Hematopoietic multipotent progenitor cell treated with erythropoietin and hydrocortisone succinate and interleukin-3 and kit ligand, for 4 days (in vitro differentiated cells): Measurements from ENCODE around the gene TICRR.
"Not testable (repeated sequence)": the region's sequence is repeated elsewhere in the genome, so short reads cannot be mapped to it uniquely, and the experiment has no call there.

ENCODE experiments used
- DNase-seq: peaks from one replicate; pipeline ENCODE4 v3.0.0-alpha.2; 2015

Gene TICRR, protein sequence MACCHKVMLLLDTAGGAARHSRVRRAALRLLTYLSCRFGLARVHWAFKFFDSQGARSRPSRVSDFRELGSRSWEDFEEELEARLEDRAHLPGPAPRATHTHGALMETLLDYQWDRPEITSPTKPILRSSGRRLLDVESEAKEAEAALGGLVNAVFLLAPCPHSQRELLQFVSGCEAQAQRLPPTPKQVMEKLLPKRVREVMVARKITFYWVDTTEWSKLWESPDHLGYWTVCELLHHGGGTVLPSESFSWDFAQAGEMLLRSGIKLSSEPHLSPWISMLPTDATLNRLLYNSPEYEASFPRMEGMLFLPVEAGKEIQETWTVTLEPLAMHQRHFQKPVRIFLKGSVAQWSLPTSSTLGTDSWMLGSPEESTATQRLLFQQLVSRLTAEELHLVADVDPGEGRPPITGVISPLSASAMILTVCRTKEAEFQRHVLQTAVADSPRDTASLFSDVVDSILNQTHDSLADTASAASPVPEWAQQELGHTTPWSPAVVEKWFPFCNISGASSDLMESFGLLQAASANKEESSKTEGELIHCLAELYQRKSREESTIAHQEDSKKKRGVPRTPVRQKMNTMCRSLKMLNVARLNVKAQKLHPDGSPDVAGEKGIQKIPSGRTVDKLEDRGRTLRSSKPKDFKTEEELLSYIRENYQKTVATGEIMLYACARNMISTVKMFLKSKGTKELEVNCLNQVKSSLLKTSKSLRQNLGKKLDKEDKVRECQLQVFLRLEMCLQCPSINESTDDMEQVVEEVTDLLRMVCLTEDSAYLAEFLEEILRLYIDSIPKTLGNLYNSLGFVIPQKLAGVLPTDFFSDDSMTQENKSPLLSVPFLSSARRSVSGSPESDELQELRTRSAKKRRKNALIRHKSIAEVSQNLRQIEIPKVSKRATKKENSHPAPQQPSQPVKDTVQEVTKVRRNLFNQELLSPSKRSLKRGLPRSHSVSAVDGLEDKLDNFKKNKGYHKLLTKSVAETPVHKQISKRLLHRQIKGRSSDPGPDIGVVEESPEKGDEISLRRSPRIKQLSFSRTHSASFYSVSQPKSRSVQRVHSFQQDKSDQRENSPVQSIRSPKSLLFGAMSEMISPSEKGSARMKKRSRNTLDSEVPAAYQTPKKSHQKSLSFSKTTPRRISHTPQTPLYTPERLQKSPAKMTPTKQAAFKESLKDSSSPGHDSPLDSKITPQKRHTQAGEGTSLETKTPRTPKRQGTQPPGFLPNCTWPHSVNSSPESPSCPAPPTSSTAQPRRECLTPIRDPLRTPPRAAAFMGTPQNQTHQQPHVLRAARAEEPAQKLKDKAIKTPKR (N-terminal part only)

GRCh38 chr15:89575146-89575655 is at the start of gene TICRR:
TICRR (plus strand) TSS chr15:89575469; CDS start chr15:89575587, 118 bp downstream.
- peak; percentile 100 for DNase-seq

DNA sequence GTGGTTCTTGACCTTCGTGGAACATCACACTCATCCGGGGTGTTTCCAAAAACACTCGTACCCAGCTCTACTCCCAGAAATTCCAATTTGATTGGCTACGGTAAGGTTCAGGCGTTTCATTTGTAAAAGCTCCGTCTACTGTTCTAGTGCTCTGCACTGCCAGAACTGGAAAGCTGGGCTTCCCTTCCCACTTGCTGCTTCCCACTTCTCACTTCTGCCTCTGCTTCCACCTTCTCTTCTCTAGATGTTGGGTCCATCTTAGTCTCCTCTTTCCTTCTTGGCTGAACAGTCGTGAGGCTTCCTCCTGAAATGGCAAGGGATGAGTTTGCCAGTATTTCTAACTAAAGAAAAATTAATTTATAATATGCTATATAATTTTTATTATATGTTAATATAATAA is 49.1 kb upstream of the TICRR start:
- DNase-seq, result no peak

DNA sequence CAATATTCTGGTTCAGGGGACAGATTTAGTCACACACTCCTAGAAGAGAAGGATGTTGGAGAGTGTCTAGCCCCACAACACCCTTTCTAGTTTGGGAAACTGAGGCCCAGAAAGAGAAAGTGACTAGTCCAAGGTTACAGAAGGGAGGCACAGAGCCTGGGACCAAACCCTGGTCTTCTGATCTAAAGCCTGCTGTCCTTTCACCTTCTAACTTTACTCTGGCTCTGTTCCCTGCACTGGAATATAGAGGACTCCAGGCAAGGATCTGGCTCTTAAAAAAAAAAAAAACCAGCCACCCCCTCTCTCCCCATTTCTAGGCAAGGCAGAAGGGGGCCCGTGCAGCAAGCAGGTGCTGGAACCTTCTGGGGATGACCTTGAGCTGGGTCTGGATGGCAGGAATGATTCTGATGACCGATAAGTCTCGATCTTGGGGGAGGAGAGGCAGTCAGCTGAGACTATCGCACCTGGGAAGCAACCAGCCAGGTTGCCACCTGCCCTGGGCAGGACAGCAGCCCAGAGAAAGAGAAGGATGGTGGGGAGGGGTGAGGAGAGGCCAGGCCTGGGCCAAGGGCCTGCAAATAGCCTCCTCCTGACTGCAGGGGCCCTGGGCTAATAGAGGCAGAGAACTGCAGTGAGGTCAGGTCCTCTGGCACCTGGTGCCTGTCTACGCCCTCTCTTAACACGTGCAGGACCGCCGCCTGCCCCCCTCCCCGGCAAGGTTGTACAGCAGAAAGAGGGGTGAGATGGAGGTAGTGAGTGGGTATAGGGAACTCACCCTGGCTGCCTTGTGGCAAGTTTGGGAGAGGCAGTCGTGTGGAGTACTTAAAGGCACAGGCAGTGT is 48.4 kb upstream of the TICRR start:
- no peak for DNase-seq

- DNase-seq, result no peak
These were observed 46.4 kb upstream of the TICRR start for GRCh38 chr15:89528757-89529352.

GRCh38 chr15:89530976-89531375 is 44.3 kb upstream of the TICRR start:
- DNase-seq, result no peak

DNA sequence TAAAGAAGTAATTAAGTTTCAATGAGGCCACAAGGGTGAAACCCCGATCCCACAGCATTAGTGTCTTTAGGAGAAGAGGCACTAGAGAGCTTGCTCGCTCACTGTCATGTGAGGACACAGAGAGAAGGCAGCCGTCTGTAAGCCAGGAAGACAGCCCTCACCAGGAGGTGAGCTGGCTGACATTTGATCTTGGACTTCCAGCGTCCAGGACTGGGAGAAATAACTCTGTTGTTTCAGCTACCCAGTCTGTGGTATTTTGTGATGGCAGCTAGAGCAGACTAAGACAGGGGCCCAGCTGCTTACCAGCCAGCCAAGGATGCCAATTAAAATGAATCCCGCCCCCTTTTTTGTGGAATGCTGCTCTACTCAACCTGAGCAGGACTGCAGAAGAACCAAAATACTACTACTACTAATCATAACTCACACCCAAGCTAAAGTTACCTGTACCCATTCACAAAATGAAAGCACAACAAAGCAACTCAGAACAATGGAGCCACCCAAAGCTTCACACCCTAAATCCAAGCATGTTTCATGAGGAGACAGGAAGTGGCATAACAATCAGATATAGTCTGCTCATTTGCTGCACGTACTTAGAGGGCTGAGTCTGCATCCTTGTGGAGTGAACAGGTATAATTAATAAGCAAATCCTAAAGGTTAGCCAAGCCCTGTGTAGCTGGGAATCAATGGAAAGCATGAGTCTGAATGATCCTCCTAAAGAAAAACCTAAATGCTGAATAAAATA is 43.3 kb upstream of the TICRR start:
- no peak for DNase-seq

DNA sequence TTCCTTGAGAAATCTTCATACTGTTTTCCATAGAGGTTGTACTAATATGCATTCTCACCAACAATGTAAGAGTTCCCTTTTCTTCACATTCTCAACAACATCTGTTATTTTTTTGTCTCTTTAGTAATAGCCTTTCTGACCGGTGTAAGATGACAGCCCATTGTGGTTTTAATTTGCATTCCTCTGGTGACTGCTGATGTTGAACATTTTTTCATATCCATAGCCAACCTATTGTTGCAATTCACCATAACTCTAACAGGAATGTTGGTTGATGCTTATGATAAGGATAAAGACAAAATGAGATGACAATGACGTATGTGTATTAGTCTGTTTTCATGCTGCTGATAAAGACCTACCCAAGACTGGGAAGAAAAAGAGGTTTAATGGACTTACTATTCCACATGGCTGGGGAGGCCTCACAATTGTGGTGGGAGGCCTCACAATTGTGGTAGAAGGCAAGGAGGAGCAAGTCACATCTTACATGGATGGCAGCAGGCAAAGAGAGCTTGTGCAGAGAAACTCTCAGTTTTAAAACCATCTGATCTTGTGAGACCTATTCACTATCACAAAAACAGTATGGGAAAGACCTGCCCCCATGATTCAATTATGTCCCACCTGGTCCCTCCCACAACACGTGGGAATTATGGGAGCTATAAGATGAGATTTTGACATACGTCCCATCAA is 41.3 kb upstream of the TICRR start:
- no peak for DNase-seq

DNA sequence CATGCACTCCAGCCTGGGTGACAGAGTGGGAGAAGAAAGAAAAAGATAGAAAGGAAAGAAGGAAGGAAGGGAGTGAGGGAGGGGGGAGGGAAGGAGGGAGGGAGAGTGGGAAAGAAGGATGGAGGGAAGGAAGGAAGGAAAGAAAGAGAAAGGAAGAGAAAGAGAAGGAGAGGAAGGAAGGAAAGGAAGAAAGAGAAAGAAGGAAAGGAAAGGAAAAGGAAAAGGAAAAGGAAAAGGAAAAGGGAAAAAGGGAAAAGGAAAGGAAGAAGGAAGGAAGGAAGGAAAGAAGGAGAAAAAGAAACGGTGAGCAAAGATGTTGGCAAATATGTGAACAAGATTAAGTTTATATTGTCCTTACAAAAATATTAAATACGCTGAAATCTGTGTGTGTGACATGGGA is 36.2 kb upstream of the TICRR start:
- DNase-seq, result no peak

- no peak for DNase-seq
These were observed 32.9 kb upstream of the TICRR start for GRCh38 chr15:89542369-89542768.

DNA sequence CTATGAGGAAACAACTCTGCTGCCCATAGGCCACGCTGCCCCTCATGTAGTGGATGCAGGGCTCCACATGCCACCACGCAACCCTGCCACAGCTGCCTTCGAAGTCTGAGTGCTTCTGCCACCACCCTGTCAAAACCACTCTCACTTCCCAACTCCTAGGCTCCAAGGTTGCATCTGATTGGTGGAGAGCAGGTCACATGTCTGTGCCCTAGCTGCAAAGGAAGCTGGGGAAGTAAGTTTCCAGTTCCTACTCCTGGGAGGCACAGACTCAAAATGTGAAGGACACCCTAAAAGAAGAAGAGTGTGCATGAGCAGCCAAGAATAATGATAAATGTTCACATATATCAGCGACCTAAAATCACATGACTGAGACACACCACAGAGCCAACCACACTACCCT is 31.9 kb upstream of the TICRR start:
- peak; percentile 6 for DNase-seq

- not testable (repeated sequence) for DNase-seq
These were observed 26.1 kb upstream of the TICRR start for GRCh38 chr15:89549138-89549537.

- no peak for DNase-seq
These were observed 24.8 kb upstream of the TICRR start for GRCh38 chr15:89550427-89550826.

DNA sequence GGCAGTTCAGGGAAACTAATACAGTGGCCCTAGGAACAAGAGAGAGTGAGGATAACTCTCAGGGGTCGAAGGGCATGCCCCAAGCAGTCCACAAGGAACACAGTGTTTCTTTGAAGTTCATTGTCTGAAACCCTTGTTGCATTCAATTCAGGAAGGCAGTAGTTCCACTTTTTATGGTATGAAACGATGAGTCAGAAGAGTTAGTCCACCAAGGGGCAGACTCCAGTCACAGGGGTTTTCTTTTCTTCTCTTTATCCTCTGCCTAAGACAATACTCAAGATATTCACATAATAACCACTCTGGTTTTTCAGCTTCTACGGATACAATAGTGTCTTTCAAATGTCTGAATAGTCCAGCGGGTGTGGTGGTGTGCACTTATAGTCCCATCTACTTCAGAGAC is 23.7 kb upstream of the TICRR start:
- DNase-seq, result peak; percentile 23

DNA sequence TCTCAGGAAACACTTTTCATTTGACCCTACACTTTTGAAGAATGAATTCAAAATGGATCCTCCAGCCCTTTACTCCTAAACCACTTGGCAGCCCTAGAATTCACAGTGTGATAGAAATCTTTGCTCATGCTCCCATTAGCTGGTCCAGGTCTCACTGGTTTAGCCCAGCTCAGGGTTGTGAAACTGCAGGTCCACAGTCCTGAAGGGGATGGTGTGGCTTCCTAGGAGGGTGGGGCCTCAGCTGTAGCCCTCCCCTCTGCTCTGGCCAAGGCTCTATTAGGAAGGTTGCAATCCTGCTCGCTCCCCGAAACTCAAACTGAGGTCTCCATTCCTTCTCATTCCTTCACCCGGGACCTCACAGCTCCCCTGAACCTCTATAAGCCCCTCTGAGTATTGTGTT is 21.6 kb upstream of the TICRR start:
- DNase-seq, result no peak

- no peak for DNase-seq
These were observed 21.0 kb upstream of the TICRR start for GRCh38 chr15:89554247-89554646.

GRCh38 chr15:89555768-89556167 is 19.5 kb upstream of the TICRR start:
- DNase-seq, result no peak

DNA sequence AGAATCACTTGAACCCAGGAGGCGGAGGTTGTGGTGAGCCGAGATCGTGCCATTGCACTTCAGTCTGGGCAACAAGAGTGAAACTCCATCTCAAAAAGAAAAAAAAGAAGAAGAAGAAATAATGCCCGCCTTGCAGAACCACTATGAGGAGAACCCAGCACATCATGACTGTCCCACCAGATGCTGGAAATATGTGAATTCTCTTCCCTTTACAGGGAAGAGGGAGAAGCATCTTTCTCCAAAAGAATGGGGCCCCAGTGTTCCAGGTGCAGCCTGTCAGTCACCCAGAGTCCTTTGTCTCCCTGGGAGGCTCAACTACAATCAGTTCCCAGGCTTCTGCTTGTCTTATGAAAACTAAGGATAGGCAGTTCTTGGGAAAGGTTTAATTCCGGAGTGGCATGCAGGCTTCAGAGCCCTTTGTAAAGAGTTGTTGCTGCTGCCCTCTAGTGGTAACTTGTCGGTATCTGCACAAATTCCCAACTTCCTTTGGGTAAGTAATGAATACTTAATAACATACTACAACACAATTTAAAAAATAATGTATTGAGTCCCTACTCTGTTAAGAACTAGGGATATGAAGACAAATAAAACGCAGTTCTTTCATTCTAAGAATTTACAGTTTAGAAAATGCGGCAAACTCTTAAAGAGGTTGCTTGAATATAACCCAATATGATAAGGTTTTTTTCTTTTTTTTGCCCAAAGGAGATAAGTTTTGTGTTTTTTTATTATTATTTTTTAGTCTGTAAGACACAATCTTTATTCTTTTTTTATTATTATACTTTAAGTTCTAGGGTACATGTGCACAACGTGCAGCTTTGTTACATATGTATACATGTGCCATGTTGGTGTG is 18.6 kb upstream of the TICRR start:
- peak; percentile 84 for DNase-seq

GRCh38 chr15:89559769-89560264 is 15.5 kb upstream of the TICRR start:
- no peak for DNase-seq

DNA sequence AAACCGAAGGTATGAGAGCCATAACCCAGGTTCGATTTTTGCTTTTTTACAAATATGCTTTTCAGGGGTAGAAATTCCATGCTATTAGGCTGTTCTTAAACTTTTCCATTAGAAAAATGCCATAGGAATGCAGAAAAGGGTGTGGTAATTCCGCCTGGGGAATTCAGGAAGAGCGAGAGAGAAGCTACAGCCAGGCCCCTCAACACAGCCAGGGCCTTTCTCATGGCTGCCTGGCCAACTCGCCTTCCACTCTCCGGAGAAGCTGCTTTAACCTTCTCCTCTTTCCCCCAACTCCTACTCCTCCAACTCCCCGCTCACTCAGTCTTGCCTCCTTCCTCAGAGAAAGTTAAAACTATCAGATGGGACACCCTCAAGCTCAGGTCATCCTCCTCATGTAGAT is 9.1 kb upstream of the TICRR start:
- DNase-seq, result no peak
